Muscle layer of colon (tissue), 2 donors: ENCODE results near the gene HS3ST5.

Experiments
- H3K27ac ChIP-seq: one replicate; pipeline ENCODE4 v1.7.0; 2013; ENCODE audit warnings: low read depth, mild to moderate bottlenecking, low read length, moderate library complexity
- H3K27me3 ChIP-seq, 2 donors: one replicate each; pipeline ENCODE4 v1.7.0; 2013; ENCODE audit warnings: low read length in 2 of 2, mild to moderate bottlenecking in 2 of 2; ENCODE audit not compliant: insufficient read depth in 2 of 2, control insufficient read depth in 1 of 2
- H3K36me3 ChIP-seq: one replicate; pipeline ENCODE4 v1.7.0; 2013; ENCODE audit warnings: mild to moderate bottlenecking, low read length; ENCODE audit not compliant: insufficient read depth
- H3K4me1 ChIP-seq: one replicate; pipeline ENCODE4 v1.7.0; 2013; ENCODE audit warnings: mild to moderate bottlenecking, low read length; ENCODE audit not compliant: insufficient read depth
- H3K4me3 ChIP-seq, 2 donors: one replicate each; pipeline ENCODE4 v1.7.0; 2013; ENCODE audit warnings: low read length in 2 of 2, low read depth in 1 of 2, mild to moderate bottlenecking in 1 of 2, moderate library complexity in 1 of 2
- H3K9ac ChIP-seq: one replicate; pipeline ENCODE4 v1.7.0; 2013; ENCODE audit warnings: low read length
- H3K9me3 ChIP-seq: one replicate; pipeline ENCODE4 v1.7.0; 2013; ENCODE audit warnings: mild to moderate bottlenecking, low read length
- donor health status: abdominal sarcoma.
- donor health status: Adenocarcinoma of cecum.

Gene HS3ST5

DNA sequence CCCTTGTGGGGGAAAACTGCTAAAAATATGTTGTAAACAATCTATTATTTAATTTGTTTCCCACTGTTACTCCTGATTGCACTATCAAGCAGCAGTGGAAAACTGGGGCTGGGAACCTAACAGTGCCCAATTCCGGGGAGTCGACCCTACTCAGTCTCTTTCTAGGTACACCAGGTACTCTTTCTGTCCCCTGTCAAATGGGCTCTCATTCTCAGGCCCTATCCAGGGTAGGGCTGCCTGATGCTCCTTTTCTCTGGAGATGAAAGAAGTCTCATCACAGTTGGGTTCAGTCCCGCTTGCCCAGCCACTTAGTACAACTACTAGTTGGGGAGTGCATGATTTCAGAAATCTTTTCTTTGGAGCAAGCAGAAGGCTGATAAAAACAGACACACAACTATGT, 52.0 kb downstream of the HS3ST5 start:
- Histone ChIP-seq H3K27me3 (no peaks in the 10 kb centered on the region), H3K27ac (no peak overlapping the region), H3K9me3 (no peaks in the 10 kb centered on the region), H3K36me3 (no peaks in the 10 kb centered on the region), H3K9ac (no peak overlapping the region), H3K4me3 (no peak overlapping the region), H3K4me1 (no peaks in the 10 kb centered on the region)

- H3K27me3 ChIP-seq: no peaks in the 10 kb centered on the region
- H3K4me1 ChIP-seq: no peaks in the 10 kb centered on the region
- no peak overlapping the region for H3K9ac ChIP-seq
- no peak overlapping the region for H3K27ac ChIP-seq
- no peaks in the 10 kb centered on the region for H3K9me3 ChIP-seq
- H3K36me3 ChIP-seq: no peaks in the 10 kb centered on the region
- H3K4me3 ChIP-seq: no peak overlapping the region
Observed at GRCh38 chr6:114288701-114289495, 53.9 kb downstream of the HS3ST5 start.

GRCh38 chr6:114287461-114287860, 55.4 kb downstream of the HS3ST5 start:
- H3K36me3 ChIP-seq: no peaks in the 10 kb centered on the region
- H3K4me3 ChIP-seq: no peak overlapping the region
- no peak overlapping the region for H3K27ac ChIP-seq
- no peaks in the 10 kb centered on the region for H3K4me1 ChIP-seq
- H3K9ac ChIP-seq: no peak overlapping the region
- H3K9me3 ChIP-seq: no peaks in the 10 kb centered on the region
- no peaks in the 10 kb centered on the region for H3K27me3 ChIP-seq

DNA sequence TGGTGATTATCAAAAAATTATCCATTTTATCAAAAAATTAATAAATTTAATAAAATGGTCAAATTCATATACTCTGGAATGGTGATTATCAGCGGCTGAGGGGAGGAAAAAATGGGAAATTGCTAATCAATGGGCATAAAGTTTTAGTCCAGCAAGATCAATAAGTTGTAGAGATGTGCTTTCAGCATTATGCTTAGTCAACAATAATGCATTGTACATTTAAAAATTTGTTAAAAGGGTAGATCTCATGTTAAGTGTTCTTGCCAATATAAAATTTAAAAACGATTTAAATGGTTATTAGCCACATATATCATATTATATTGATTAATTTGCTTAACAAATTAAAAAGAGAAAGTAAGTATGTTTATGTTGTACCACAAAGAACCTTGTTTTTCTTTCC, 56.6 kb downstream of the HS3ST5 start:
- H3K4me1 ChIP-seq: no peaks in the 10 kb centered on the region
- H3K9me3 ChIP-seq: no peaks in the 10 kb centered on the region
- H3K27me3 ChIP-seq: no peaks in the 10 kb centered on the region
- no peaks in the 10 kb centered on the region for H3K36me3 ChIP-seq
- no peak overlapping the region for H3K9ac ChIP-seq
- no peak overlapping the region for H3K4me3 ChIP-seq
- H3K27ac ChIP-seq: no peak overlapping the region

GRCh38 chr6:114284281-114284680, 58.5 kb downstream of the HS3ST5 start:
- Histone ChIP-seq H3K36me3 (no peaks in the 10 kb centered on the region), H3K4me3 (no peak overlapping the region), H3K27ac (no peak overlapping the region), H3K9ac (no peak overlapping the region), H3K4me1 (no peaks in the 10 kb centered on the region), H3K9me3 (no peaks in the 10 kb centered on the region), H3K27me3 (no peaks in the 10 kb centered on the region)

DNA sequence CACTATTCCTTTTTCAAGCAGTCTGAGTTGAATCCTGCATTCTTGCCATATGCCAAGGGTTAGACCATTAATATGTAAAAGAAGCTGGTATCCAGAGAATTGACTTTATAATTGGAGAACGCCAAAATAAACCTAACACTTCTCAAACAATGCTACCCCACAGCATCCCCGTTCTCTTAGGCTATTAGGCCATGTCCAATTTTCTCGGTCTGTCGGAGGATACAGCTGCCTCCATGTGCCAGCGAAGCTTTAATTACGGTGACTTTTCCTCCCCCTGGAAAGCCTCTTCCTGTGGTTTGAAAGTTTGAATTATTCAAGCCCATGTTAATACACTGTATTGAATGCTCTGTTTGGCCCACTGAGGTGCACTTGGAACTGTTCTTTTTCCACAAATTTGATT, 60.5 kb downstream of the HS3ST5 start:
- H3K9me3 ChIP-seq: no peaks in the 10 kb centered on the region
- no peak overlapping the region for H3K27ac ChIP-seq
- no peak overlapping the region for H3K4me3 ChIP-seq
- no peaks in the 10 kb centered on the region for H3K27me3 ChIP-seq
- no peaks in the 10 kb centered on the region for H3K4me1 ChIP-seq
- H3K9ac ChIP-seq: no peak overlapping the region
- H3K36me3 ChIP-seq: no peaks in the 10 kb centered on the region

DNA sequence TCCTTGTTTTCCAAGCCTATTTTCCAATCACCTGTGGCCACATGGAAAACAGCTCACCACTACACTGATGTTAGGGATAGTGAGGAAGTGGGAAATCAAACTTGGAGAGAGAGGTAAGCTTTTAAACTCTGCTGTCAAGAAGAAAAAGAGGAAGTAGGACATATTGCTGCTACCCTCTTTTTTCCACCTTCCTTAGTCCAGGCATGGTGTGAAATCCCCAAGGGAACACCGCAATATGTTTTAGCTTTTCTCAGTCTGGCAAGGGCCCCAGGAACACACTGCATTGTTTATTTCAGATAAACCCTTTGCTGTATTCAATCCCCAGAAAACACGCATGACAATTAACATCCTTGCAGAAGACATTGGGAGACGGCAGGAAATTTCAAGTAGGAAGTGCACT, 61.3 kb downstream of the HS3ST5 start:
- H3K4me3 ChIP-seq: no peak overlapping the region
- no peak overlapping the region for H3K27ac ChIP-seq
- H3K9me3 ChIP-seq: no peaks in the 10 kb centered on the region
- no peaks in the 10 kb centered on the region for H3K27me3 ChIP-seq
- no peaks in the 10 kb centered on the region for H3K36me3 ChIP-seq
- no peak overlapping the region for H3K9ac ChIP-seq
- no peaks in the 10 kb centered on the region for H3K4me1 ChIP-seq

- no peak overlapping the region for H3K4me3 ChIP-seq
- H3K36me3 ChIP-seq: no peaks in the 10 kb centered on the region
- no peaks in the 10 kb centered on the region for H3K4me1 ChIP-seq
- H3K27me3 ChIP-seq: no peaks in the 10 kb centered on the region
- H3K27ac ChIP-seq: no peak overlapping the region
- no peak overlapping the region for H3K9ac ChIP-seq
- no peaks in the 10 kb centered on the region for H3K9me3 ChIP-seq
Observed at GRCh38 chr6:114280239-114280982, 62.4 kb downstream of the HS3ST5 start.

DNA sequence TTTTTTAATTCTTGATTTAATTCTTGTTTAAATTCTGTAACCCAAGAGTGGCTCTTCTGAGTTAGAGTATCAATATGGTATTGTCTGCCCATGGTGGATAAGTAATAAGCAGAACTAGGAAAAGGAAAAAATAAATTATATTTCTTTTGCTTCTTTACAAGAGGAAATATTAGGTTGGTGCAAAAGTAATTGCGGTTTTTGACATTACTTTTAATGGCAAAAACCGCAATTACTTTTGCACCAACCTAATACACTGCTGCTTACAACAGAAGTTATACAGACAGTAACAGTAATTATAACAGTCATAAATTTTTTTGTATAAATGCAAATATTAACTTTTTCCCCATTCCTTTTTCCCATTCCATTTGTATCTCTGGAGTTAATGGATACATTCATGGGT, 65.6 kb downstream of the HS3ST5 start:
- Histone ChIP-seq H3K4me1 (no peaks in the 10 kb centered on the region), H3K4me3 (no peak overlapping the region), H3K9ac (no peak overlapping the region), H3K27me3 (no peaks in the 10 kb centered on the region), H3K9me3 (no peaks in the 10 kb centered on the region), H3K36me3 (no peaks in the 10 kb centered on the region), H3K27ac (no peak overlapping the region)

GRCh38 chr6:114276783-114277182, 66.0 kb downstream of the HS3ST5 start:
- no peaks in the 10 kb centered on the region for H3K36me3 ChIP-seq
- H3K27me3 ChIP-seq: no peaks in the 10 kb centered on the region
- H3K9ac ChIP-seq: no peak overlapping the region
- no peaks in the 10 kb centered on the region for H3K9me3 ChIP-seq
- no peaks in the 10 kb centered on the region for H3K4me1 ChIP-seq
- no peak overlapping the region for H3K27ac ChIP-seq
- H3K4me3 ChIP-seq: no peak overlapping the region

- Histone ChIP-seq H3K9ac (no peak overlapping the region), H3K9me3 (no peaks in the 10 kb centered on the region), H3K4me3 (no peak overlapping the region), H3K36me3 (no peaks in the 10 kb centered on the region), H3K27ac (no peak overlapping the region), H3K27me3 (no peaks in the 10 kb centered on the region), H3K4me1 (no peaks in the 10 kb centered on the region)
Observed at GRCh38 chr6:114274836-114275235, 68.0 kb downstream of the HS3ST5 start.

- Histone ChIP-seq H3K4me3 (no peak overlapping the region), H3K27me3 (no peaks in the 10 kb centered on the region), H3K9ac (no peak overlapping the region), H3K27ac (no peak overlapping the region), H3K9me3 (no peaks in the 10 kb centered on the region), H3K4me1 (no peaks in the 10 kb centered on the region), H3K36me3 (no peaks in the 10 kb centered on the region)
Observed at GRCh38 chr6:114272582-114272981, 70.2 kb downstream of the HS3ST5 start.
